ENCODE measurements around the gene TM7SF2. TPM values are rescaled to one million over a fixed set of nuclear protein-coding genes. Genes with fewer than 3 reads are reported as not detected.

TM7SF2 gene
- total and polyA plus RNA-seq, 5 donors = 45.7 to 91.5 (median 58.9) TPM

- Histone ChIP-seq H3K4me1 (ENCODE audit: control insufficient read depth, insufficient read depth, low read length) (peaks cover 2% of the 10 kb centered on the region), H3K27ac (ENCODE audit: low read length) (no peak overlapping the region), H3K27me3 (ENCODE audit: control insufficient read depth, insufficient read depth) (no peaks in the 10 kb centered on the region), H3K9me3 (ENCODE audit: control insufficient read depth, low read length) (no peaks in the 10 kb centered on the region), H3K4me3 (ENCODE audit: low read length) (no peak overlapping the region)
- peak in 2 of 3 donors; percentile 61 to 62 for DNase-seq
- no peak for ATAC-seq
- intact Hi-C loops (cut with DNase I) = no loop called here
- 95% methylated on average over 52 of the region's 52 CpGs for WGBS
Measured at GRCh38 chr11:65107751-65108468, 3.8 kb upstream of the TM7SF2 start.

GRCh38 chr11:65108469-65109123, 3.1 kb upstream of the TM7SF2 start:
- Histone ChIP-seq H3K27ac (ENCODE audit: low read length) (no peak overlapping the region), H3K27me3 (ENCODE audit: control insufficient read depth, insufficient read depth) (no peaks in the 10 kb centered on the region), H3K4me1 (ENCODE audit: control insufficient read depth, insufficient read depth, low read length) (no peaks in the 10 kb centered on the region), H3K4me3 (ENCODE audit: low read length) (no peak overlapping the region), H3K9me3 (ENCODE audit: control insufficient read depth, low read length) (no peaks in the 10 kb centered on the region)
- ATAC-seq = no peak
- peak in 2 of 3 donors; percentile 22 to 61 for DNase-seq
- WGBS = 90% methylated on average over 38 of the region's 38 CpGs
- intact Hi-C loops (cut with DNase I) = no loop called here

- H3K4me3 ChIP-seq (ENCODE audit: low read length) = no peak overlapping the region
- no peaks in the 10 kb centered on the region for H3K4me1 ChIP-seq (ENCODE audit: control insufficient read depth, insufficient read depth, low read length)
- 87% methylated on average over 36 of the region's 36 CpGs for WGBS
- H3K27me3 ChIP-seq (ENCODE audit: control insufficient read depth, insufficient read depth) = no peaks in the 10 kb centered on the region
- ATAC-seq (no peak), DNase-seq (peak in 2 of 3 donors; percentile 60 to 62)
- intact Hi-C loops (cut with DNase I) = loop anchor here in 2 of 4 donors (10.0 kb wide), 3 partner anchors 85 to 325 kb away; partner anchors contain the start of genes CDC42BPG (in 1 of the 2) and SNX15 (in 1 of the 2)
- no peaks in the 10 kb centered on the region for H3K9me3 ChIP-seq (ENCODE audit: control insufficient read depth, low read length)
- no peak overlapping the region for H3K27ac ChIP-seq (ENCODE audit: low read length)
Measured at GRCh38 chr11:65109231-65110198, 2.2 kb upstream of the TM7SF2 start.

GRCh38 chr11:65110354-65110861, 1.3 kb upstream of the TM7SF2 start:
- intact Hi-C loops (cut with DNase I) = loop anchor here in 2 of 4 donors (10.0 kb wide), 3 partner anchors 86 to 326 kb away; partner anchors contain the start of genes CDC42BPG (in 1 of the 2) and SNX15 (in 1 of the 2)
- 13% methylated on average over 18 of the region's 18 CpGs for WGBS

GRCh38 chr11:65111159-65111743, 421 bp upstream of the TM7SF2 start:
- Histone ChIP-seq H3K4me3 (ENCODE audit: low read length) (no peak overlapping the region), H3K27me3 (ENCODE audit: control insufficient read depth, insufficient read depth) (no peaks in the 10 kb centered on the region), H3K9me3 (ENCODE audit: control insufficient read depth, low read length) (no peaks in the 10 kb centered on the region), H3K4me1 (ENCODE audit: control insufficient read depth, insufficient read depth, low read length) (no peaks in the 10 kb centered on the region), H3K27ac (ENCODE audit: low read length) (no peak overlapping the region)
- DNase-seq = no peak
- intact Hi-C loops (cut with DNase I) = loop anchor here in 2 of 4 donors (10.0 kb wide), 3 partner anchors 86 to 326 kb away; partner anchors contain the start of genes CDC42BPG (in 1 of the 2) and SNX15 (in 1 of the 2)
- 63% methylated on average over 31 of the region's 31 CpGs for WGBS
- ATAC-seq = peak in 1 of 2 donors; percentile 1

More at GRCh38 chr11:65110354-65110861, 1.3 kb upstream of the TM7SF2 start:
- Histone ChIP-seq H3K27me3 (ENCODE audit: control insufficient read depth, insufficient read depth) (no peaks in the 10 kb centered on the region), H3K9me3 (ENCODE audit: control insufficient read depth, low read length) (no peaks in the 10 kb centered on the region), H3K4me1 (ENCODE audit: control insufficient read depth, insufficient read depth, low read length) (no peaks in the 10 kb centered on the region), H3K4me3 (ENCODE audit: low read length) (no peak overlapping the region), H3K27ac (ENCODE audit: low read length) (no peak overlapping the region)
- DNase-seq (peak; percentile 82 to 94 (median 92)), ATAC-seq (peak; percentile 25 to 39)

GRCh38 chr11:65112546-65113360, 1.1 kb downstream of the TM7SF2 start:
- DNase-seq (peak; percentile 61 to 89 (median 88)), ATAC-seq (peak; percentile 46 to 55)
- intact Hi-C loops (cut with DNase I) = loop anchor here in 2 of 4 donors (10.0 kb wide), 3 partner anchors 88 to 328 kb away; partner anchors contain the start of genes CDC42BPG (in 1 of the 2) and SNX15 (in 1 of the 2)
- no peaks in the 10 kb centered on the region for H3K4me1 ChIP-seq (ENCODE audit: control insufficient read depth, insufficient read depth, low read length)
- H3K9me3 ChIP-seq (ENCODE audit: control insufficient read depth, low read length) = no peaks in the 10 kb centered on the region
- WGBS = 2% methylated on average over 57 of the region's 57 CpGs
- H3K4me3 ChIP-seq (ENCODE audit: low read length) = peak overlapping the region; percentile 53
- no peaks in the 10 kb centered on the region for H3K27me3 ChIP-seq (ENCODE audit: control insufficient read depth, insufficient read depth)
- H3K27ac ChIP-seq (ENCODE audit: low read length) = peak overlapping the region; percentile 56

- peak overlapping the region; percentile 53 for H3K4me3 ChIP-seq (ENCODE audit: low read length)
- peak in 2 of 3 donors; percentile 39 to 73 for DNase-seq
Measured at GRCh38 chr11:65113361-65113756, 1.7 kb downstream of the TM7SF2 start.

GRCh38 chr11:65113839-65114238, 2.2 kb downstream of the TM7SF2 start:
- H3K4me1 ChIP-seq (ENCODE audit: control insufficient read depth, insufficient read depth, low read length) = no peaks in the 10 kb centered on the region
- H3K27ac ChIP-seq (ENCODE audit: low read length) = no peak overlapping the region
- no peaks in the 10 kb centered on the region for H3K9me3 ChIP-seq (ENCODE audit: control insufficient read depth, low read length)
- intact Hi-C loops (cut with DNase I) = loop anchor here in 2 of 4 donors (10.0 kb wide), 3 partner anchors 89 to 329 kb away; partner anchors contain the start of genes CDC42BPG (in 1 of the 2) and SNX15 (in 1 of the 2)
- no peak for ATAC-seq
- no peaks in the 10 kb centered on the region for H3K27me3 ChIP-seq (ENCODE audit: control insufficient read depth, insufficient read depth)
- DNase-seq = peak in 1 of 3 donors; percentile 18
- H3K4me3 ChIP-seq (ENCODE audit: low read length) = no peak overlapping the region
- WGBS = 57% methylated on average over 6 of the region's 6 CpGs

More at GRCh38 chr11:65113361-65113756, 1.7 kb downstream of the TM7SF2 start:
- H3K9me3 ChIP-seq (ENCODE audit: control insufficient read depth, low read length) = no peaks in the 10 kb centered on the region
- ATAC-seq = no peak
- intact Hi-C loops (cut with DNase I) = loop anchor here in 2 of 4 donors (10.0 kb wide), 3 partner anchors 89 to 329 kb away; partner anchors contain the start of genes CDC42BPG (in 1 of the 2) and SNX15 (in 1 of the 2)
- no peak overlapping the region for H3K27ac ChIP-seq (ENCODE audit: low read length)
- H3K4me1 ChIP-seq (ENCODE audit: control insufficient read depth, insufficient read depth, low read length) = no peaks in the 10 kb centered on the region
- no peaks in the 10 kb centered on the region for H3K27me3 ChIP-seq (ENCODE audit: control insufficient read depth, insufficient read depth)
- WGBS = 14% methylated on average over 14 of the region's 14 CpGs

GRCh38 chr11:65114538-65115171, 3.0 kb downstream of the TM7SF2 start:
- ATAC-seq (no peak), DNase-seq (peak in 2 of 3 donors; percentile 27 to 47)
- H3K27ac ChIP-seq (ENCODE audit: low read length) = no peak overlapping the region
- H3K4me3 ChIP-seq (ENCODE audit: low read length) = no peak overlapping the region
- H3K27me3 ChIP-seq (ENCODE audit: control insufficient read depth, insufficient read depth) = no peaks in the 10 kb centered on the region
- no peaks in the 10 kb centered on the region for H3K4me1 ChIP-seq (ENCODE audit: control insufficient read depth, insufficient read depth, low read length)
- WGBS = 87% methylated on average over 11 of the region's 11 CpGs
- intact Hi-C loops (cut with DNase I) = loop anchor here in 2 of 4 donors (10.0 kb wide), 3 partner anchors 90 to 330 kb away; partner anchors contain the start of genes CDC42BPG (in 1 of the 2) and SNX15 (in 1 of the 2)
- no peaks in the 10 kb centered on the region for H3K9me3 ChIP-seq (ENCODE audit: control insufficient read depth, low read length)

All from right cardiac atrium (tissue), 5 donors.